ENCODE measurements around the gene EDNRA.

DNA sequence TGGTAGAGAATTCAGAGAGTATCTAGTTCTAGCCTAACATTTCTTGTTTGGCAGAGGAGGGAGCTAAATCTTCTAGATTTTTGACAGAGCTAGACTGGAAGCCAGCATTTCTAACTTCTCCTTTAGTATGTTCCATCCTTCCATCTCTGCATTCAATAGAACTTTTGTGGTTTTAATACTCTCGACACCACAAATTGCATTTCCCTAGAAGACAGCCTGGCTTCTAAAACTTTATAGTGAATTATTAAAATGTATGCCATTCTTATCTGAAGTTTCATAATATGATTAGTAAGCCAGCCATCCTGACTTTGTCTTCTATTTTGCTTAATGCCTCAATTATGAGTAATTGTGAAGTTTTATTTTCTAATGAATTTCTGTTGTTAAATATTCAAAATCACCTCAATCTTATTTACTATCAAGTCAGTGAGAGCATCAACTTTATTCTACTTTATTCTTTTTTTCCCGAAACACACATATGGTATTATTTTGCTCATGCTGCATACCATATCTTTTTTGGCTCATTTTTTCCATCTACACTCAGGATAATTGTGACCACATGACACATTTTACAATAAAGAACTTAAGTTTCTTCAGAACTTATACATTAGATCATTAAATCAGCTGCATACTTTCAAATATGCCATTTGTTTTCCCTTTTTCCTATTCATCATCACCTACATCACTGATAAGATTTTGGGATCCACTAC, 30.2 kb downstream of the EDNRA start:
- TF ChIP-seq EP300 (IDR thresholded peaks at IDR 0.05), result no peak
- TF ChIP-seq CTCF (IDR thresholded peaks at IDR 0.05), result no peak
